GM18507 (cell line): Measurements from ENCODE around the gene DTNA.
"Not testable (repeated sequence)": the region's sequence is repeated elsewhere in the genome, so short reads cannot be mapped to it uniquely, and the experiment has no call there.

ENCODE experiments used
- DNase-seq: peaks from one replicate; pipeline ENCODE4 v3.0.0; 2011; ENCODE audit warnings: low read depth; ENCODE audit not compliant: insufficient read length; ENCODE audit errors: extremely low spot score
- FAIRE-seq: peaks from 2 replicates; lab custom pipeline; 2011; peaks lifted over from hg19 to GRCh38; lab: Jason Lieb, UNC

Gene DTNA

DNA sequence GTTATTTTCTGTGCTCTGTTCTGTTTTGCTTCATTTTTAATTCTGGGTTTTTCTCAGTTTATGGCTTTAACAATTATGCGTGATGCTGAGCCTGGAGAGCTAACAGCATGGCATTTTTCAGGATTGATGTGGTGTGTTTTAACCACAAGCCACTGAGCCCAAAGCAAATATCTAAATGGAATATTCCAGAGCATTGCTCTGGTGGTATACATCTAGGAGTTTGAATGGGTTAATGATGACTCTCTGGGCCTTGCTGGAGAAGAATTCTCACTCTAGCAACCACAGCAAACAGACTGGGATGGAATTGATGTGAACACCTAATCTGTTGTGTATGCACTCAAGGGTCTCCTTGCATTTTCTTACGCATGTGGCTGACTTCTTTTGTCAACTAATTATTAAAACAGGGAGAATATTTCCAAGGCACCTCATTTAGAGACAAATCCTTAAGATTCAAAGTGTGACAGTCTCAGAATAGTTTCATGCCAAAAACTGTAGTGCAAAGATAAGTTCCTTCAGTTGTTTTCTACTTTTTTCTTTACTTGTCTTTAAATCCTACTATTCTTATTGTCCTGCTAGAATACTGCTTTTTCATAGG lies 164.0 kb downstream of the DTNA start:
- no peak for DNase-seq
- no peak for FAIRE-seq

- FAIRE-seq (no peak), DNase-seq (no peak)
Measured at GRCh38 chr18:34875150-34875549, 165.1 kb downstream of the DTNA start.

DNA sequence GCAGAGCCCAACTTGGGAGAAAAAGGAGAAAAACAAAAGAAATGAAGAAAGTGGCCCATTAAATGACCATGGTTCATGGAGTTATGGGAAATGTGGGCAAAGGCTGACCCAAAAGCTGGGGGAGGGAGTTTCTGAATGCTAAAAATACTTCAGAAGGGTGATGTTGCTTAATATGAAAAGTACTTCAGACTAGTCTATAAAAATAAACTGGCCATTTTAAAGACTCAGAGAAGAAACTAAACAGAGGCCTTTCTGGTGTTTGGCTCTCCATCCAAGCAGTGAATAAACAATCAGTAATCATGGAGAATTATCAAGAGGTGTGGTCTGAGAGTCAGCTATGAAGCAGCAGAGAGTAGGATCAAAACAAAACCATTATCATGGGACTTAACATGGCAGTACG lies 170.3 kb downstream of the DTNA start:
- FAIRE-seq, result no peak
- DNase-seq, result no peak

DNA sequence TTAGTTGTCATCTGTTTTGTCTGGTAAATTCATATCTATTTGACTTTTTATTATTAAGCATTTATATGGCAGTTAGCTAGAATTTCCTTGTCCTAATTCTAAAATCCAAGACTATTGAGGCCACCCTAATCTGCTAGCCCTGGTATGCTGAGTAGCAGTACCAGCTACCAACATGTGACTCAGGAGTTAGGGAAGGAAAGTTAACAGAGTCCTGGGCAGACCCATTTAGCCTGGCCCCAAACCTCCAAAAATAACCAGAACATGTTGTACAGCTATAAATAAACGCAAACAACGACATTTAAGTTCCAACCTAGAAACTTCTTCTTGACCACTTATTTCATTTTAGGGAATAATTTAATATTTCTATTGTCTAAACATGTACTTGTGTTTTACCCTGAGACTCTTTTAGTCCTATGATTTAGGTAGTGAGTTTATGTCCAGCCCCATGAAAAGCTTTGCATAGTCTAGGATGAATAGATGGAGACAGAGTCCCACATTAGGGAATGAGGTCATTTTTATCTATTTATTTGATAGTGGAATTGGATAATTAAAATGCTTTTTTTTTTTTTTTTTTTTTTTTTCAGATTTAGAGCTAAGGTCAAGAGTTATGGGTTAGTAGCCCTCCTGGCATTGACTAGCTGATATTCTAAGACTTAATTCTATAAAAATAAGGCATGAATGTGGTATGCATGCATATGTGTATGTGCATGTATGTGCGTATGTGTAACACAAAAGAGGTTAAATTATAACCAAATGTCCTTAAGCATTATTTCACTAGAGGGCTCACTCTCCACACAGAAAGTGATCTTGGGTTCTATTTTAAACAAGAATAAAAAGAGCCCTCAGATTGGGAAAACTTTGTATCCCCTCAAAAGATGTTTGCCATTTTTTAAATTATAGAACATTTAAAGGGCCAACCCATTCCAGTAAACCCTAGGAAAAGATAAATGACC lies 171.1 kb downstream of the DTNA start:
- no peak for FAIRE-seq
- DNase-seq, result no peak

GRCh38 chr18:34884436-34884835 lies 174.3 kb downstream of the DTNA start:
- DNase-seq (no peak), FAIRE-seq (no peak)

DNA sequence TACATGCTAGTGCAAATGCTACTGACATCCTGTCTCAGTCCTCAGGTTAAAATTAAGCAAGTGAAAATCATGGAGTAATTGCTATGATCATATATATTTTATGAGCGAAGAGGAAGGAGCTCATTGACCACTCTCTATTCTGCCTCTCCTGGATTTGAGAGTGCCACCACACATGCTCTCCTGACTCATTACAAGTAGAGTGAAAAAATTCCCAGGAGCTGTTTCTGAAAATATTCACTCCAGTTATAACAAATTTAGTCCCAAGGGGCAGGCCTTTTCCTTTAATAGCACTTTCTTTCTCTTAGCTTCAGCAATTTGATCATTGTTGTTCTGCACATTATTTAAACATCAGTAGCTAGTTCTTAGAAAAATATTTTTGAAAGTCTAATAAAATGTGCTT lies 176.1 kb downstream of the DTNA start:
- DNase-seq (no peak), FAIRE-seq (no peak)

GRCh38 chr18:34887881-34888580 lies 177.9 kb downstream of the DTNA start:
- DNase-seq, result no peak
- FAIRE-seq, result no peak

DNA sequence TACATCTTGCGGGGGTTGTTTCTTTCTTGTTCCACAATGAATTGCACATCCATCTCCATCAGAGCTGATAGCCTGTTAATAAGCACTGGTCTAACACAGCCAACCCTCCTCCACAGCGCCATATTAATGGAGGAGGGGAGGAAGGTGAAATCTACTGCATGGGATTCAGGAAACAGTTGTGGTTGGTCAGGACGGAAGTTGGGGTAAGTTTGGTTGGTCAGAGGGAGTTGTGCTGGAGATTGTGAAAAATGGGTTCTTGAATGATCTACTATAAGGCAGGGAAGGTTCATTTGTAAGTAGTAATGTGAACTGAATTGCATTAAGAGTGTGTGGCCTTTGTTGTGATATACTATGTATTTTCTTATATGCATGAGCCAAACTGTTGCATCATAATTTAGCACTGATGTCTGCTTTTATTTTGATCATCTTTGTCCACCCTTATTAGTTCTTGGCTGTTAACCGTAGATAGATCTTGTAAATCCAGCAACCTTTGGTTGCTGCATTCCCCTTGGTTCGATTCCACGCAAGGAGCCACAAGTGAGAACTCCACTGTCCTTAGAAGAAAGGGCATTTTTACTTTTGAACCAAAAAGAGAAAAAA lies 180.5 kb downstream of the DTNA start:
- no peak for FAIRE-seq
- DNase-seq, result no peak

- FAIRE-seq (no peak), DNase-seq (no peak)
Measured at GRCh38 chr18:34892379-34892778, 182.3 kb downstream of the DTNA start.

GRCh38 chr18:34893239-34893638 lies 183.1 kb downstream of the DTNA start:
- FAIRE-seq, result peak; percentile 12

GRCh38 chr18:34901299-34901698 lies 191.2 kb downstream of the DTNA start:
- no peak for FAIRE-seq
- DNase-seq, result no peak

More at GRCh38 chr18:34893239-34893638, 183.1 kb downstream of the DTNA start:
- DNase-seq, result no peak

- no peak for FAIRE-seq
- DNase-seq, result no peak
Measured at GRCh38 chr18:34904994-34905393, 194.9 kb downstream of the DTNA start.

- DNase-seq, FAIRE-seq: not testable (repeated sequence)
Measured at GRCh38 chr18:34906985-34907384, 196.9 kb downstream of the DTNA start.

DNA sequence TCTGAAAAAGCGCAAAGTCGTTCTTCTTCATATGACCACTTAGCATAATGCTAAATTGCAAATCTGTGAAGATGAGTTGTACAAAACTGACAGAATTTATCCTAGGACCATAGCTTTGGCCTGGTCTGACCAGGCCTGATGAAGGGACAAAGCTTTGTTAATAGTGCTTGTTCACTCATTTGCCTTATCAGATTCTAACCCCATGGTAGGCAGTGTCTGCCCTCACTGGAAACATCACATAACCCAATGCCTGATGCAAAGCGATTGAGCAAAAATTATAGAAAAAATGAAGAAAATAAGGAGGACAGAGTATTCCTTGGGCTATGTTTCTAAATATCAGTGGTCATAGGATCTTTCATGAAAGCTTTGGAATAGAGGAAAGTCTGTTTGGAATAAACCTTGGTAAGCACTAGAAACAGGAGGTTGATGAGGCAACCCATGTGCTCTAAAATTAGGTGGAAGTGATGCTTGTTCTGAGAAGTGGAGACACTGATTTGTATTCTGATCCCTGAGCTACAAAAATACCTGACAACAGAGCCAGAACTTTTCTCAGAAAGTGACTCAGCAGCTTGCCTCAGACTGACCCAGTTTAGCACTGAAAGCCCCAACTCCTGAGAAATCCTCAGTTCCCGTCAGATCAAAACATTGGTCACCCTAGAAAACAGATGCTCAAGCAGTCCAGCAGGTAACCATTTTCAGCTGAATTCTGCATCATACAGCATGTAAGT lies 199.7 kb downstream of the DTNA start:
- no peak for DNase-seq
- FAIRE-seq, result no peak

DNA sequence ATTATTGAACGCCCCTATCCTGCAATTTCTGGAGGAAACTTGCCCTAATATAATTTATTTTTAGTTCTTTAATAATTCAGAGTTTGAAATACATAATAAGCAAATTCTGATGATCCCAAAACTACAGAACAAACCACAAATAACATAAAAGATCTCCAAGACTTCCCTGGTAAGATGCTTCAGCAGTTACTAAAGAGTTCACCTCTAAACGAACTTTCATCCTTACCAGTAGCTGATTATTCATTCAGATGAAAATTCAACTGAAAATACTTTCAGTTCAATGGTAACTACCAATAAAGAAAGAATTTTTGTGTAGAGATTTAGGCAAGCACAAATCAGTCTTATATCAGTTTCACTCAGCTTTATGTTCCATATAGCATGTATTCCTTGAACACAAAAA lies 201.0 kb downstream of the DTNA start:
- FAIRE-seq, result no peak
- DNase-seq, result no peak

GRCh38 chr18:34911661-34912384 lies 201.7 kb downstream of the DTNA start:
- FAIRE-seq (no peak), DNase-seq (no peak)

- DNase-seq (no peak), FAIRE-seq (no peak)
Measured at GRCh38 chr18:34913837-34914661, 204.0 kb downstream of the DTNA start.

- FAIRE-seq (no peak), DNase-seq (no peak)
Measured at GRCh38 chr18:34915046-34915445, 204.9 kb downstream of the DTNA start.
